OCI-LY1 (cell line): ENCODE results near the gene VCAM1.

ENCODE experiments used
- H2AFZ ChIP-seq: fragments of 200-600 bp; sonication (generic), shearing (Covaris generic); 2 replicates; pipeline ENCODE4 v1.6.0; 2014; ENCODE audit warnings: antibody characterized with exemption, mild to moderate bottlenecking, low read length
- H3F3A ChIP-seq: fragments of 200-600 bp; sonication (generic), shearing (Covaris generic); 2 replicates; pipeline ENCODE4 v1.6.0; 2014; ENCODE audit warnings: mild to moderate bottlenecking, antibody characterized with exemption, low read length, moderate library complexity; ENCODE audit not compliant: insufficient read depth
- H3K27ac ChIP-seq: fragments of 200-600 bp; sonication (generic); 2 replicates; pipeline ENCODE4 v1.5.1; 2014; ENCODE audit warnings: low read length, mixed run types, mild to moderate bottlenecking, low read depth; ENCODE audit not compliant: poor library complexity, severe bottlenecking
- H3K27me3 ChIP-seq: fragments of 200-600 bp; sonication (generic); 2 replicates; pipeline ENCODE4 v1.6.0; 2014; ENCODE audit warnings: antibody characterized with exemption, mild to moderate bottlenecking, low read length, moderate library complexity; ENCODE audit not compliant: insufficient read depth
- H3K36me3 ChIP-seq: fragments of 200-600 bp; sonication (generic); 2 replicates; pipeline ENCODE4 v1.6.1; 2014; ENCODE audit warnings: mild to moderate bottlenecking, antibody characterized with exemption, low read length, moderate library complexity, mixed read lengths; ENCODE audit not compliant: insufficient read depth
- H3K4me1 ChIP-seq: fragments of 200-600 bp; sonication (generic); 2 replicates; pipeline ENCODE4 v1.5.1; 2014; ENCODE audit warnings: mild to moderate bottlenecking, low read length, moderate library complexity; ENCODE audit not compliant: insufficient read depth, severe bottlenecking
- H3K4me2 ChIP-seq: fragments of 200-600 bp; sonication (generic), shearing (Covaris generic); 2 replicates; pipeline ENCODE4 v1.6.1; 2014; ENCODE audit warnings: low read length
- H3K4me3 ChIP-seq: fragments of 200-600 bp; sonication (generic); 2 replicates; pipeline ENCODE4 v1.5.1; 2014; ENCODE audit warnings: low read length, low read depth, mild to moderate bottlenecking, mixed read lengths; ENCODE audit not compliant: poor library complexity, severe bottlenecking
- H3K79me2 ChIP-seq: fragments of 200-600 bp; shearing (Covaris generic); 2 replicates; pipeline ENCODE4 v1.6.1; 2016; ENCODE audit warnings: mixed run types, low read length, mixed read lengths; ENCODE audit not compliant: insufficient read depth
- H3K9ac ChIP-seq: fragments of 200-600 bp; sonication (generic), shearing (Covaris generic); 2 replicates; pipeline ENCODE4 v1.6.1; 2014; ENCODE audit warnings: mild to moderate bottlenecking, low read length, mixed read lengths
- H3K9me2 ChIP-seq: fragments of 200-600 bp; sonication (generic), shearing (Covaris generic); 2 replicates; pipeline ENCODE4 v1.6.1; 2014; ENCODE audit warnings: low read depth, mild to moderate bottlenecking, low read length, mixed read lengths
- H3K9me3 ChIP-seq: fragments of 200-600 bp; shearing (Covaris generic); 2 replicates; pipeline ENCODE4 v1.6.1; 2014; ENCODE audit warnings: low read length, mixed read lengths
- H4K20me1 ChIP-seq: fragments of 200-600 bp; sonication (generic), shearing (Covaris generic); 2 replicates; pipeline ENCODE4 v1.6.0; 2016; ENCODE audit warnings: mild to moderate bottlenecking, low read length; ENCODE audit not compliant: insufficient read depth
- CTCF ChIP-seq: fragments of 200-600 bp; sonication (generic), shearing (Covaris generic); IDR thresholded peaks from 2 replicates; pipeline ENCODE4 v1.5.1; 2017; ENCODE audit warnings: mild to moderate bottlenecking, antibody characterized with exemption, low read length, moderate library complexity, mixed read lengths
- EZH2 ChIP-seq: fragments of 200-600 bp; sonication (generic), shearing (Covaris generic); IDR thresholded peaks from 2 replicates; pipeline ENCODE4 v1.8.0; 2017; ENCODE audit warnings: borderline replicate concordance, mixed run types, mild to moderate bottlenecking, antibody characterized with exemption, low read length, moderate library complexity, mixed read lengths

Gene VCAM1

GRCh38 chr1:100747771-100748170 lies 28.2 kb downstream of the VCAM1 start:
- H3K36me3 ChIP-seq, result no peaks in the 10 kb centered on the region
- no peaks in the 10 kb centered on the region for H3K9me3 ChIP-seq
- H3K9ac ChIP-seq, result no peak overlapping the region
- H3K27ac ChIP-seq, result no peak overlapping the region
- no peaks in the 10 kb centered on the region for H4K20me1 ChIP-seq
- H3K4me1 ChIP-seq, result no peaks in the 10 kb centered on the region
- no peaks in the 10 kb centered on the region for H3K79me2 ChIP-seq
- H3K27me3 ChIP-seq, result no peaks in the 10 kb centered on the region
- no peak overlapping the region for H3K4me3 ChIP-seq
- no peak overlapping the region for H3K4me2 ChIP-seq
- H2AFZ ChIP-seq, result no peak overlapping the region
- TF ChIP-seq CTCF (no peak), EZH2 (no peak)
- no peaks in the 10 kb centered on the region for H3F3A ChIP-seq
- no peaks in the 10 kb centered on the region for H3K9me2 ChIP-seq

GRCh38 chr1:100750005-100750885 lies 30.7 kb downstream of the VCAM1 start:
- H3K9me3 ChIP-seq, result no peaks in the 10 kb centered on the region
- H3K27me3 ChIP-seq, result no peaks in the 10 kb centered on the region
- H3K4me3 ChIP-seq, result no peak overlapping the region
- no peaks in the 10 kb centered on the region for H3K79me2 ChIP-seq
- no peak overlapping the region for H3K9ac ChIP-seq
- no peak overlapping the region for H3K27ac ChIP-seq
- TF ChIP-seq EZH2 (no peak), CTCF (no peak)
- H3F3A ChIP-seq, result no peaks in the 10 kb centered on the region
- no peaks in the 10 kb centered on the region for H3K9me2 ChIP-seq
- no peak overlapping the region for H3K4me2 ChIP-seq
- no peaks in the 10 kb centered on the region for H3K36me3 ChIP-seq
- no peak overlapping the region for H2AFZ ChIP-seq
- no peaks in the 10 kb centered on the region for H3K4me1 ChIP-seq
- no peaks in the 10 kb centered on the region for H4K20me1 ChIP-seq

- no peak for TF ChIP-seq EZH2
- TF ChIP-seq CTCF, result no peak
- H3K9ac ChIP-seq, result no peak overlapping the region
- H3K9me3 ChIP-seq, result no peaks in the 10 kb centered on the region
- H3F3A ChIP-seq, result no peaks in the 10 kb centered on the region
- H3K27ac ChIP-seq, result no peak overlapping the region
- H2AFZ ChIP-seq, result no peak overlapping the region
- no peaks in the 10 kb centered on the region for H3K27me3 ChIP-seq
- H3K79me2 ChIP-seq, result no peaks in the 10 kb centered on the region
- no peaks in the 10 kb centered on the region for H4K20me1 ChIP-seq
- no peak overlapping the region for H3K4me2 ChIP-seq
- H3K4me1 ChIP-seq, result no peaks in the 10 kb centered on the region
- no peak overlapping the region for H3K4me3 ChIP-seq
- no peaks in the 10 kb centered on the region for H3K9me2 ChIP-seq
- H3K36me3 ChIP-seq, result no peaks in the 10 kb centered on the region
Observed at GRCh38 chr1:100752791-100753190, 33.2 kb downstream of the VCAM1 start.
